Ascending aorta (tissue), 2 donors: ENCODE data around the gene CCDC57. TPM values are rescaled to one million over a fixed set of nuclear protein-coding genes. Genes with fewer than 3 reads are reported as not detected.

Source experiments
- DNase-seq, 2 donors: peaks; one replicate each; pipeline ENCODE4 v3.0.0-alpha.2; 2019; ENCODE audit warnings: low spot score in 2 of 2
- H3K27ac ChIP-seq, 2 donors: fragments of 200-600 bp; sonication (generic); one replicate each; pipeline ENCODE4 v1.5.1; 2016 to 2017; ENCODE audit warnings: mild to moderate bottlenecking in 1 of 2
- H3K27me3 ChIP-seq: fragments of 200-600 bp; sonication (generic); one replicate; pipeline ENCODE4 v1.5.1; 2017
- H3K36me3 ChIP-seq, 2 donors: fragments of 200-600 bp; sonication (generic); one replicate each; pipeline ENCODE4 v1.5.1; 2016
- H3K4me1 ChIP-seq, 2 donors: fragments of 200-600 bp; sonication (generic); one replicate each; pipeline ENCODE4 v1.5.1; 2016 to 2017; ENCODE audit warnings: mild to moderate bottlenecking in 1 of 2
- H3K4me3 ChIP-seq, 2 donors: fragments of 200-600 bp; sonication (generic); one replicate each; pipeline ENCODE4 v1.5.1; 2016 to 2017; ENCODE audit warnings: mild to moderate bottlenecking in 1 of 2
- H3K9me3 ChIP-seq, 2 donors: fragments of 200-600 bp; sonication (generic); one replicate each; pipeline ENCODE4 v1.5.1; 2016
- CTCF ChIP-seq, 3 experiments: fragments of 200-600 bp in 2 of 3; fragments of 450-650 bp in 1 of 3; sonication (generic) in 2 of 3; IDR thresholded peaks; one replicate each; pipeline ENCODE4 v1.5.1; 2016 to 2019; ENCODE audit warnings: antibody characterized with exemption in 3 of 3, mild to moderate bottlenecking in 1 of 3, moderate library complexity in 1 of 3
- intact Hi-C: fragments of 100-400 bp; cut with DNase I; formaldehyde crosslinking; loops from one replicate; pipeline ENCODE4 v1.15.1; 2023
- total RNA-seq: library from RNA; depleted of rRNA; stranded (reverse); fragments of >200 nt; gene quantifications from one replicate; pipeline ENCODE4 v1.1.0, GENCODE V29; 2016

The CCDC57 gene
- total RNA-seq, 1 donor from 2014 or later, result 12.8 TPM

- Histone ChIP-seq H3K4me3 (no peak overlapping the region), H3K9me3 (no peaks in the 10 kb centered on the region), H3K36me3 (peaks cover 2 to 4% of the 10 kb centered on the region in 2 donors), H3K4me1 (peaks cover 14 to 19% of the 10 kb centered on the region in 2 donors), H3K27me3 (no peaks in the 10 kb centered on the region), H3K27ac (no peak overlapping the region)
- TF ChIP-seq CTCF (IDR thresholded peaks at IDR 0.05), result no peak
- intact Hi-C loops, result no loop called here
- no peak for DNase-seq
Measured at GRCh38 chr17:82100502-82101298, 111.9 kb downstream of the CCDC57 start.

GRCh38 chr17:82098939-82099763 is 113.5 kb downstream of the CCDC57 start:
- H3K4me1 ChIP-seq, result peaks cover 14 to 19% of the 10 kb centered on the region in 2 donors
- peak overlapping the region; percentile 67 to 98 for H3K4me3 ChIP-seq
- H3K27ac ChIP-seq, result peak overlapping the region; percentile 84 to 96
- DNase-seq, result no peak
- no peaks in the 10 kb centered on the region for H3K27me3 ChIP-seq
- H3K36me3 ChIP-seq, result peaks cover 12 to 16% of the 10 kb centered on the region in 2 donors
- no peak for TF ChIP-seq CTCF (IDR thresholded peaks at IDR 0.05)
- intact Hi-C loops, result loop anchor here (1.0 to 5.0 kb wide), 4 partner anchors 34 to 172 kb away; partner anchors contain the start of genes DCXR, DUS1L, LRRC45 and MAFG
- no peaks in the 10 kb centered on the region for H3K9me3 ChIP-seq

GRCh38 chr17:82098169-82098938 is 114.3 kb downstream of the CCDC57 start, which contains the start of gene FASN:
Gene FASN (minus strand): TSS chr17:82098236. CDS start chr17:82096445, 1,791 bp downstream.
- intact Hi-C loops, result loop anchor here (1.0 to 5.0 kb wide), 4 partner anchors 33 to 171 kb away; partner anchors contain the start of genes DCXR, DUS1L, LRRC45 and MAFG
- Histone ChIP-seq H3K27ac (peak within 1 kb of the TSS; percentile 94 to 96), H3K36me3 (peaks cover 19 to 24% of the 10 kb centered on the region in 2 donors), H3K9me3 (no peaks in the 10 kb centered on the region), H3K4me1 (peaks cover 14 to 16% of the 10 kb centered on the region in 2 donors), H3K27me3 (no peaks in the 10 kb centered on the region), H3K4me3 (peak within 1 kb of the TSS; percentile 67 to 98)
- TF ChIP-seq CTCF (IDR thresholded peaks at IDR 0.05), result peak; percentile 28 to 51 (median 41)
- peak; percentile 62 to 95 for DNase-seq

DNA sequence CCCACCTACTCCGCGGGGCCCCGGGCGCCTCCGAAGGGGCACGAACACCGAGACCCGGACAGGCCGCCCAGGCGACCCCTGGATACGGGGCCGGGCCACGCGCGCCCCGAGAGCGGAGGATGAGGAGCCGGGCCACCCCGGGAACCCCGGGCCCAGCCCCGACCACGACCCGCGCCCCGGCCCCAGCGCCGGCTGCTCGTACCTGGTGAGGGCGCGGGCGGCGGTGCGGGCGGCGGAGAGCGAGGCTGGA is 114.8 kb downstream of the CCDC57 start:
- H3K4me1 ChIP-seq, result peaks cover 14 to 16% of the 10 kb centered on the region in 2 donors
- intact Hi-C loops, result loop anchor here (1.0 to 5.0 kb wide), 4 partner anchors 33 to 171 kb away; partner anchors contain the start of genes DCXR, DUS1L, LRRC45 and MAFG

More for the DNA sequence above, 114.8 kb downstream of the CCDC57 start:
- peaks cover 24 to 30% of the 10 kb centered on the region in 2 donors for H3K36me3 ChIP-seq
- DNase-seq, result no peak
- H3K9me3 ChIP-seq, result no peaks in the 10 kb centered on the region
- H3K27ac ChIP-seq, result peak overlapping the region; percentile 94 to 96
- H3K4me3 ChIP-seq, result peak overlapping the region; percentile 67 to 98
- TF ChIP-seq CTCF (IDR thresholded peaks at IDR 0.05), result no peak
- H3K27me3 ChIP-seq, result no peaks in the 10 kb centered on the region
